HG02588 (cell line): Measurements from ENCODE around the gene FFAR3.

Experiments
- ATAC-seq: cut with Tn5 transposase; IDR thresholded peaks from one replicate; pipeline ENCODE4 v1.9.1; 2021; ENCODE audit warnings: mild to moderate bottlenecking, moderate library complexity; ENCODE audit not compliant: unreplicated experiment

FFAR3 gene

DNA sequence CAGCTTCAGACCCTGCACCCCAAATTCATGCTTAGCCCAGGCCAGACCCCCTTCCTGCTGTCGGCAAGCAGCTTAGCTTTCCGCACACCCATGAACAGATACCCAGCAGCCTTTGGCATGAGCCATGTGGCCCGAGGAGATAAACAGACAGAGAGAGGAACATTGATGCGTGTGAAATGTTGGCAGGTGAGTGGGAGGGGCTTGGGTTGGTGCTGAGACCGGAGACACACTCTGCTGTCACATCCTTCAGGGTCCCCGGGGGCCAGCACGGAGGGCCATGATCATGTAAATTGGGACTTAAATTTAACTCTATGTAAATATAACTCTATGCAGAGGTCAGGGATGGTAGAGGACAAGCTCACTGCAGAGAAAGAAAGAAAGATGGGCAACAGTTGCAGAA is 27.8 kb upstream of the FFAR3 start:
- ATAC-seq: peak; percentile 45

DNA sequence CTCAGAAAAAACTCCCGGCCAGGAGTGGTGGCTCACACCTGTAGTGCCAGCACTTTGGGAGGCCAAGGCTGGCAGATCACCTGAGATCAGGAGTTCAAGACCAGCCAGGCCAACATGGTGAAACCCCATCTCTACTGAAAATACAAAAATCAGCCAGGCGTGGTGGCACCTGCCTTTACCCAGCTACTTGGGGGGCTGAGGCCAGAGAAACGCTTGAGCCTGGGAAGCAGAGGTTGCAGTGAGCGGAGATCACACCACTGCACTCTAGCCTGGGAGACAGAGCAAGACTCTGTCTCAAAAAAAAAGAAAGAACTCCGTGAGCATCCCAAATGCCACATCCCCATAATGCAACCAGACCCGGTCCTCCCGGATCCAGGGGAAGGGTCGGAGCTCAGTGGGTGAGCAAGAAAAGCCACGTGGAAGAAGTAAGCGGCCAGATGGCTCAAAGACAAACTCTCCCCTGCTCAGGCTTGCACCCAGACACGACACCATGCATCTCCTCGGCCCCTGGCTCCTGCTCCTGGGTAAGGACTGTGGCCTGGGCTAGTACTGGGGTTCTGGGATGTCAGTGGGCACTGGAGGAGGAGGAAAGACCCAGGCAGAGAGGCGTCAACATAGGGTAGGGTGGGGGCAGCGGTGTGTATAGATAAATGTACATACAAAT is 26.6 kb upstream of the FFAR3 start:
- no peak for ATAC-seq

DNA sequence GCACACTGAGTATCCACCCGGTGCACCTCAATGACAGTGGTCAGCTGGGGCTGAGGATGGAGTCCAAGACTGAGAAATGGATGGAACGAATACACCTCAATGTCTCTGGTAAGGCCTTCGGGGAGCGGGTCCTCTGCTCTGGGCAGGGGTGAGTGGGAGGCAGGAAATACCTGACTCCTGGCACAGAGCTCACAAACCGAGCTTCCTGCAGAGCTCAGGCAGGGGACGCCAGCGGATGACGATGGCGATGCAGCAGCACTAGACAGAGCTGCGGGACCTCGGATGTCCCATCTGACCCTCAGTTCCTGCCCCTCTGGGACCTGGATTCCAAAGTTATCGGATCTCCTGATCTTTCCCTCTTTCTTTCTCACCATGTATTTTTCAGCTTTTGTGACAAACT is 25.4 kb upstream of the FFAR3 start:
- ATAC-seq: no peak

DNA sequence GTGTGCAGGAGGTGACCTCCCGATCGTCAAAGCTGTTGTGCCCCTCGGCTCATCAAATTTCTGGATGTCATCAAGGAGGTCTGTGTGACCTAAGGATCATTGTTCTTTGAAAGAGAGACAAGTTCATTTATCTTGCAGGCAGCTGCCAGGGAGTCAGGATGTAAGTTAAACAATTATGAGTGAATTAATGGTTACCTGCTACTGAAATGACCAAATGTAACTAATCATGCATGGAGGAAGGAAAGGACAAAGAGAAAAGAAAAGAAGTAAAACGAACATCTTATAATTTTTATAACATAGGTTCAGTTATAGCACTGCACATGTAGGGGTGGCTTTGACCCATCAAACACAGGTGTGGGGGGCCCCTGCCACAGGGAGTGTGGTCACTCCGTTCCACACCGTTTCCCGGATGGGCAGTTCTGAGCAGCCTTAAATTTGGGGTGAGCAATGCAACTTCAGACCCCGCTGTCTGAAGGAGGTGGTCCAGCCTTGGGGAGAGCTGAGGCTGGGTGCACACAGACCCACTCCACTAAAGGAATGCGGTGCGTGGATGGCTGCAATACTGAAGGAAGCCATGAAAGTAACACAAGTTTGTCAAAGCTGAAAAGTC is 24.0 kb upstream of the FFAR3 start:
- ATAC-seq: no peak

DNA sequence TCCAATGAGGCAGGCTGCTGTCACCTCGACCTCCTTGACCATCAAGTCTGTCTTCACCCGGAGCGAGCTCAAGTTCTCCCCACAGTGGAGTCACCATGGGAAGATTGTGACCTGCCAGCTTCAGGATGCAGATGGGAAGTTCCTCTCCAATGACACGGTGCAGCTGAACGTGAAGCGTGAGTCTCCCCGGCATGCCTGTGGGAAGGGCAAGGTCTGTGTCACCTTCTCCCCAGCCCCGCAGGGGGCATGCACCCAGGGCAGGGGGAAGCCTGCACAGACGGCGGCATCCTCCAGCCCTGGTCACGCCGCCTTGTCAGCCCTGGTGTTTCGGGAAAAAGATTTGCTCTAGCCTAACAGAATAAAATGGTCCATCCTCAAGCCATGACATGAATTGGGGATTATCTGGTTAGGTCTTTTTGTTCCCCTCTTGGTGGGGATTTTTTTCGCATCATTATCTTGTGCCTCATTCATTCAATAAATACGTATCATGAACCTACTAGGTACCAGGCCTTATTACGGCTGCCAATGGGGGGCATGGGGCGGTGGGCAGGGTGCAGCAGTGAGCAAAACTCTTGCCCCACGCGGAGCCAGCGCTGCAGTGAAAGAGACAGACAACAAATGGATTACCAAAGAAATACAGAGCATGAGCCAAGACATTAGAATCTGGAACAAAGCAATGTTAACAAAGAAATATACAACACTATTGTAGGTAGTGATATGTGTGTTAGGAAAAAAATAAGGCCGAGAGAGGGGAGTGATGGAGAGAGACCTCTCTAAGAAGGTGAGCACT is 21.9 kb upstream of the FFAR3 start:
- no peak for ATAC-seq

DNA sequence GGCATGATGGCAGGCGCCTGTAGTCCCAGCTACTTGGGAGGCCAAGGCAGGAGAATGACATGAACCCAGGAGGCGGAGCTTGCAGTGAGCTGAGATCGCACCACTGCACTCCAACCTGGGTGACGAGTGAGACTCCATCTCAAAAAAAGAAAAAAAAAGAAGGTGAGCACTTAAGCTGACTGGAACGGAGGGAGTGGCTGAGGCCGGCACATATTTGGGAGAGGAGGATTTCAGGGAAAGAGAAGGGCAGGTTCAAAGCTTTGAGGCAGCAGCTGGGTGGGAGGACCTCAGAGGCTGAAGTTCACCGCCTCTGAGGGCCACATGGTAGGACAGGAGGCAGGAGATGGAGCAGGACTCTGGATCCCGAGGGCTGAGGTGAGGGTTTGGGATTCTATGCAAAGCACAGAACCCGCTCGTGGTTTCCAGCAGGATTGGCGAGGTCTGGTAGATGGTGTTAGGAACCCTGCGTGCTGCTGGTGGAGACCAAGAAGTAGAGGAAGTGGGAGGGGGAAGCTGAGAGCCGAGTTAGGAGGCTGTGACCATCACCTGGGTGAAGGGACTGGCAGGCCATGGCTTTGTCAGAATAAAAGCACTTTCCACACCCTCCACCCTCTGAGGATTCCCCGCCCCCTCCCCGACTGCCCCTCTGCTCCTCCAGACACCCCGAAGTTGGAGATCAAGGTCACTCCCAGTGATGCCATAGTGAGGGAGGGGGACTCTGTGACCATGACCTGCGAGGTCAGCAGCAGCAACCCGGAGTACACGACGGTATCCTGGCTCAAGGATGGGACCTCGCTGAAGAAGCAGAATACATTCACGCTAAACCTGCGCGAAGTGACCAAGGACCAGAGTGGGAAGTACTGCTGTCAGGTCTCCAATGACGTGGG is 20.9 kb upstream of the FFAR3 start:
- ATAC-seq: no peak

DNA sequence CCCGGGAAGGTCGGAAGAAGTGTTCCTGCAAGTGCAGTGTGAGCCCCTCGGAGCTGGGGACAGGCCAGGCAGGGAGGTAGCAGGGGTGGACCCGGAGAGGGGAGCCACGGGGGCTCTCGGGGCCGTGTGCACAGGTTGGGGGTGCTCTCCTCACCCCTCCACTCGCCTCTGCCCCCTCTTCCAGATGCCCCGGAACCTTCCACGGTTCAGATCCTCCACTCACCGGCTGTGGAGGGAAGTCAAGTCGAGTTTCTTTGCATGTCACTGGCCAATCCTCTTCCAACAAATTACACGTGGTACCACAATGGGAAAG is 20.3 kb upstream of the FFAR3 start:
- ATAC-seq: no peak

DNA sequence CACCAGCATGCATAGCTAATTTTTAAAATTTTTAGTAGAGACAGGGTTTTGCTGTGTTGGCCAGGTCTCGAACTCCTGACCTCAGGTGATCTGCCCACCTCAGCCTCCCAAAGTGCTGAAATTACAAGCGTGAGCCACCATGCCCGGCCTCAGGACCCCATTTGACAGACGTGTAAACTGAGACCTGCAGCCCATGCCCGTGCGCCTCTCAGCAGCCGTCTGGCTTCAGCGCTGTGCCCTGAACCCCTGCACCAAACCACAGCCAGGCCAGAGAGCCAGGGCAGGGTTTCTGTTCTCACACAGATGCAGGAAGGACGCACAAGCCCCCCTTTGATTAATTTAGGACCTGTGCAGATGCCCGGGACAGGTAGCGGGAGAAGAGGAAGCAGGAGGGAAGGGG is 17.8 kb upstream of the FFAR3 start:
- no peak for ATAC-seq

DNA sequence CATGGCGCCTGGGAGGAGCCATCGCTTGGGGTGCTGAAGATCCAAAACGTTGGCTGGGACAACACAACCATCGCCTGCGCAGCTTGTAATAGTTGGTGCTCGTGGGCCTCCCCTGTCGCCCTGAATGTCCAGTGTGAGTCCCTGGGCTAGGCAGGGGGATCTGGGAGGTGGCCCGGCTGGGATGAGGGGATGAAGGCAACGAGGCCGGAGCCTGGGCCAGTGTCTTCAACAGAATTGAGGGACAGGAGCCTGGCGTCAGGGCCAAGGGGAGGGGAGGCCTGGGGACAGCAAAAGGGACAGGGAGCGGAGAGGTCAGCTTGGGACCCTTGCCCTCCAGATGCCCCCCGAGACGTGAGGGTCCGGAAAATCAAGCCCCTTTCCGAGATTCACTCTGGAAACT is 17.3 kb upstream of the FFAR3 start:
- ATAC-seq: no peak

DNA sequence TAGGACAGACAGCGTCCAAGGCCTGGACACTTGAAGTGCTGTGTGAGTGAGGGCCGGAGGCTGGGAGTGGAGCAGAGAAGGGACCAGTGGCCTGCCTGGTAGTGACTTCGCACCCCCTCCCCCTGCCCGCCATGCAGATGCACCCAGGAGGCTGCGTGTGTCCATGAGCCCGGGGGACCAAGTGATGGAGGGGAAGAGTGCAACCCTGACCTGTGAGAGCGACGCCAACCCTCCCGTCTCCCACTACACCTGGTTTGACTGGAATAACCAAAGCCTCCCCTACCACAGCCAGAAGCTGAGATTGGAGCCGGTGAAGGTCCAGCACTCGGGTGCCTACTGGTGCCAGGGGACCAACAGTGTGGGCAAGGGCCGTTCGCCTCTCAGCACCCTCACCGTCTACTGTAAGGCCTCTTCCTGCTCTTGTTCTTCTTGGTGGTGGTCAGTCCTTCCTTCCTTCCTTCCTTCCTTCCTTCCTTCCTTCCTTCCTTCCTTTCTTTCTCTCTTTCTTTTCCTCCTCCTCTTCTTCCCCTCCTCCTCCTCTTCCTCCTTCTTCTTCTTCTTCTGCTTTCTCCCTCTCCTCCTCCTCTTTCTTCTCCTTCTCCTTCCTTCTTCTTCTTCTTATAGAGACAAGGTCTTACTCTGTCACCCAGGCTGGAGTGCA is 16.6 kb upstream of the FFAR3 start:
- no peak for ATAC-seq

DNA sequence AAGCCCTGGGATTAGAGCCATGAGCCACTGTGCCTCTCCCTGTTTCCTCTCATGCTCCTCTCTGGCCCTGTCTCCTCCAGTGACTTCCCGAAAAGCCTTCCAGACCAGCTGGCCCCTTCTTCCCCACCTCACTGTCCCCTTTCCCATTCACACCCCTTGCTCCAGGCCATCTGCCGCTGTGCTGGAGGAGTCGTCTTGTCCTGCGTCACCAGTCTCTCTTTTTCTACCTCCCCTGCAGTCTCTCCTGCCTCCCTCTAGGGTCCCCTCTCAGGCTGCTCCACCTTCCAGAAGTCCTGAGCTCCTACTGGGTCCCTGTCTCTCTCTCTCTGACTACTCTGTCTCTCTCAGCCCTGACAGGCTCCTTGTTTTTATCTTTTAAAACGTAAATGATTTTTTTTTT is 15.8 kb upstream of the FFAR3 start:
- no peak for ATAC-seq

DNA sequence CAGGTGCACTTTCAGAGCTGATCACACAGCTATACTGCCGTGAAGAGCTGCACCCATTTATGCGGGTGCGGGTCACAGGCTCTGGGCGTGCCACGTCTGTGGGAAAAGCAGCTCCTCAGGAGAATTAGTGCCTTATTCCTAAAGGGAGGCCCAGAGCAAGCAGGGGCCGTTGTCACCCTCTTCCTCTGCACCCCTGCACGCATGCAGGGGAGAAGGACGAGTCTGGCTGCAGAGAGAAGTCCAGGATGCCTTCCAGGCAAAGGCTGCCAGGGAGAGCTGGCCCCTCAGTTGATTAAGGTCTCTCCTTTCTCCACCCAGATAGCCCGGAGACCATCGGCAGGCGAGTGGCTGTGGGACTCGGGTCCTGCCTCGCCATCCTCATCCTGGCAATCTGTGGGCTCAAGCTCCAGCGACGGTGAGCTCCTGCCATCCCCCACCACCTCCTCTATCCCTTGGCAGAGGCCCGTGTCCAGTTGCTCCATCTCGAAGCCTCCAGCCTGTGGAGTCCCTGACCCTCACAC is 13.7 kb upstream of the FFAR3 start:
- no peak for ATAC-seq

DNA sequence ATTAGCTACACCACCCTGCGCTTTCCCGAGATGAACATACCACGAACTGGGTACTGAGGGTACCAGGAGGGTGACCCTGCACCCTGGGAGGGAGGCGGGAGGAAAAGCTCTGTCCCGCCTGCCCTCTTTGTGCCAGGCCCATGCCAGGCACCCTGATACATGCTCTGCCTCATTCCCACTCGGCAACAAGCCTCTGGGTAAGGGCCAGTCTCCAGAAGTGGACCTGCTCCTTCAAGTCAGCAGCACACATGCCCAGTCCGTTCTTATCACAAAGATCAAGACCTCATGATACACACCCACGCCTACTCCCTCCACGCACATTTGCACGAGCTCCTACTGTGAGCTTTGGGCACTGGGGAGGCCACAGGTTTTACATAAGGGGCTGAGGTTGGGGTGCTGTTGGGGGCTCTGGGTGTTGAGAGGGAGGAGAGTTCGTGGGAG is 12.6 kb upstream of the FFAR3 start:
- ATAC-seq: no peak

DNA sequence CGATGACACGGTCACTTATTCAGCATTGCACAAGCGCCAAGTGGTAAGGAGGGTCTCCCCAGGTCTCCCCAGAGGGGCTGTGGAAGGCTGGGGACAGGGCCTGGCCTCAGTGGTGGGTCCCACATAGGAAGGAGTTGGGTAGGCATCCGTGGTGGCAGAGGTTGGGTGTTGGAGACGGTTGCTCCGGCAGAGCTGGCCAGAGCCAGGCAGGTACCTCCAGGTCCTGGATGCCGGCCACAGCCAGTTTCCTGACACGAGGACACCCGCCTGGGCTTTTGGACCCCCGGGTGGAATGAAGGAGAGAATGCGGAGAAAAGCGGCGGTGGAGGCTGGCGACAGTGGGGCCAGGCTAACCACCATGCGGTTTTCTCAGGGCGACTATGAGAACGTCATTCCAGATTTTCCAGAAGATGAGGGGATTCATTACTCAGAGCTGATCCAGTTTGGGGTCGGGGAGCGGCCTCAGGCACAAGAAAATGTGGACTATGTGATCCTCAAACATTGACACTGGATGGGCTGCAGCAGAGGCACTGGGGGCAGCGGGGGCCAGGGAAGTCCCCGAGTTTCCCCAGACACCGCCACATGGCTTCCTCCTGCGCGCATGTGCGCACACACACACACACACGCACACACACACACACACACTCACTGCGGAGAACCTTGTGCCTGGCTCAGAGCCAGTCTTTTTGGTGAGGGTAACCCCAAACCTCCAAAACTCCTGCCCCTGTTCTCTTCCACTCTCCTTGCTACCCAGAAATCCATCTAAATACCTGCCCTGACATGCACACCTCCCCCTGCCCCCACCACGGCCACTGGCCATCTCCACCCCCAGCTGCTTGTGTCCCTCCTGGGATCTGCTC is 11.8 kb upstream of the FFAR3 start:
- no peak for ATAC-seq

DNA sequence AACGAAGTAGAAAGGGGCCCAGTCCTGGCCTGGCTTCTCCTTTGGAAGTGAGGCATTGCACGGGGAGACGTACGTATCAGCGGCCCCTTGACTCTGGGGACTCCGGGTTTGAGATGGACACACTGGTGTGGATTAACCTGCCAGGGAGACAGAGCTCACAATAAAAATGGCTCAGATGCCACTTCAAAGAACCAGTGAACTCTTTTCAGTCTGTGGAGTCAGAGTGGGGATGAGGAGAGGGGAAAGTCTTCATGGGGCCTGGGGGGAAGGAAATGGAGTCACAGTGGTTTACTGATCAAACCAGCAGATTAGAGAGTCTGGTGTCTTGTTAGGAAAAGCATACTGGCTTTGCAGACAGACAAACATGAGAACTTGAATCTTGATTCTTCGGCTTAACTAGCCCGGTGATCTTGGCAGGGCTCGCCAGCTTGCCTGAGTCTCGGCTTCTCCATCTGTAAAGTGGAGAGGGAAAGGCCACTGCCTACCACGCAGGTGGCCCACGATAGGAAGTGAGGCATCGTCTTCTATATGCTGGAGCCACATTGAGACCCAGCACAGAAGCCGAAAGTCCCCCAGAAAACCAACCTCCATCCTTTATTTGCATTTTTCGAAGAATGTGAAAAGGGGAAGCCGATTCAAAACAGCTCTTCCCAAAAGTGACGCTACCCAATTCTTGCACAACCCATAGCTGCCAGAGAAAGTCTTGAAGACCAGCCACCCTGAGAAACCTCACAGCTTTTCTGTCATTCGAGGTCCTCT is 10.9 kb upstream of the FFAR3 start, which contains the start of gene FFAR1:
TSS of gene FFAR1 (plus strand) at position 732 of the 759 bp plus-strand sequence. CDS start 3,650 bp downstream, outside the sequence.
- ATAC-seq: peak; percentile 59

DNA sequence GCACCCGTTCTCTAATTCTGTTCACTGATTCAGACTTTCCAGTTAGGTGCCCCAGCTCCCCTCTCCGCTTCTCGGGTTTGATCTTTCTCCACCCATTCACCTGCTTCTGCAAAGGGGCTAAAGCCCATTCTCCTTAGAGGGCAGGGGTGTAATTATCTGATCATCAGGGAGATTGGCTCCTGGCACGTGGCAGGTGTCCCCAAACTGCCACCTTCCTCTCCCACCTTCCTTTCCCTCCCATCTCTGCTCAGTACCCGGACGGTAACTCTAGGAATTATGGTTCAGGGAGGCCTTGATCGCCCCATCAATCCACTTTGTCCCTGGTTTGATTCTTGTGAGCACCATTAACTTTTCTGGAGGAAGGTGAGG is 10.3 kb upstream of the FFAR3 start:
- ATAC-seq: no peak

DNA sequence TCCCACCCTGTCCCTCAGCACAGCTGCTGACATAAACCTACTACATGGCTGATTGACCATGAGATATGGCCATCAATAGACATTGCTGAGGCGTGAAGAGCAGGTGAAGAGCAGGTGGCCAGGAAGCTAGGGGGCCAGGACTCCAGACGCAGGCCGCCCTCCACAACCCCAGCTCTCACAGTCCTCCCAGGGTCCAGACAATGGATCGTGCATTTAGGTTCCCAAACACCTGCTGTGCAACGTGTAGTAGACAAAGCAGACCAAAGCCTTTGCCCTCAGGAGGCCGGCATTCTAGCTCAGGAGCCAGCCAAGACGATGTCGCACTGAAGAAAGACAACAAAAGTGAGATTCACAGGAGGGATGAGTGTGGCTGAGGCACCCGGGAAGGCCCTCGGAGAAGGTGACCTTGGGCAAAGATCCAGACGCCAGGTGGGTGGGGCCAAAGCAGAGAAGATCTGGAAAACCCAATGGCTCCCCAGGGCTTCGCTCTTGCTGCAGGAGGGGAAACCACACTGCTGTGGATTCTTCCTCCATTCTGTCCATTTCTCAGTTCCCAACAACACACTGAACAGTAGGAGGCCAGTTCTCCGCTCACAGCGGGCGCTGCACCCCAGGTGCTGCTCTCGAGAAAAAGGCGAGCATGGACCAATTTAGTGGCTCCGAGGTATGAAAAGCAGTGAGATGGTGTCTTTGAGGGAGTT is 9.2 kb upstream of the FFAR3 start:
- no peak for ATAC-seq
